Vagina (tissue), 2 donors: ENCODE data around the gene EDC4. TPM values are rescaled to one million over a fixed set of nuclear protein-coding genes. Genes with fewer than 3 reads are reported as not detected.
A peak's percentile ranks its signal among the peaks of the same experiment; 100 is the strongest.

ENCODE experiments used
- DNase-seq, 2 donors: peaks; one replicate each; pipeline ENCODE4 v3.0.0-alpha.2; 2017; ENCODE audit errors: extremely low spot score in 2 of 2
- H3K27ac ChIP-seq: fragments of 200-600 bp; sonication (generic); one replicate; pipeline ENCODE4 v1.5.1; 2019
- H3K27me3 ChIP-seq: fragments of 200-600 bp; sonication (generic); one replicate; pipeline ENCODE4 v1.5.1; 2019
- H3K36me3 ChIP-seq, 2 donors: fragments of 200-600 bp; sonication (generic); one replicate each; pipeline ENCODE4 v1.5.1; 2017 to 2019
- H3K4me1 ChIP-seq: fragments of 200-600 bp; sonication (generic); one replicate; pipeline ENCODE4 v1.5.1; 2019
- H3K4me3 ChIP-seq, 2 donors: fragments of 200-600 bp; sonication (generic); 1 replicate in 1 of 2; 2 replicates in 1 of 2; pipeline ENCODE4 v1.5.1; 2016 to 2019
- H3K9me3 ChIP-seq: fragments of 200-600 bp; sonication (generic); one replicate; pipeline ENCODE4 v1.5.1; 2019
- POLR2A ChIP-seq, 2 donors: fragments of 450-650 bp; IDR thresholded peaks; one replicate each; pipeline ENCODE4 v1.6.1; 2017; ENCODE audit warnings: antibody characterized with exemption in 2 of 2, mild to moderate bottlenecking in 2 of 2, moderate library complexity in 2 of 2
- POLR2AphosphoS5 ChIP-seq, 2 donors: sonication (generic); formaldehyde crosslinking; IDR thresholded peaks; one replicate each; pipeline ENCODE4 v1.9.0; 2017; ENCODE audit warnings: antibody characterized with exemption in 2 of 2, mild to moderate bottlenecking in 2 of 2, low read depth in 1 of 2; ENCODE audit not compliant: insufficient read depth in 1 of 2
- intact Hi-C: fragments of 100-400 bp; cut with DNase I; formaldehyde crosslinking; loops from one replicate; pipeline ENCODE4 v1.15.1; 2023
- total RNA-seq: library from RNA; depleted of rRNA; stranded (reverse); fragments of >200 nt; gene quantifications from one replicate; pipeline ENCODE4 v1.2.3, GENCODE V29; 2016
- TF ChIP-seq, protein P1 (sequence below), 3 experiments: fragments of 450-650 bp in 2 of 3; fragments of 200-600 bp in 1 of 3; sonication (generic) in 1 of 3; IDR thresholded peaks; one replicate each; pipeline ENCODE4 v1.5.1; 2017 to 2019; ENCODE audit warnings: antibody characterized with exemption in 3 of 3, mild to moderate bottlenecking in 2 of 3, moderate library complexity in 2 of 3

Gene EDC4
- total RNA-seq, 1 donor from 2014 or later: 71.9 TPM

DNA sequence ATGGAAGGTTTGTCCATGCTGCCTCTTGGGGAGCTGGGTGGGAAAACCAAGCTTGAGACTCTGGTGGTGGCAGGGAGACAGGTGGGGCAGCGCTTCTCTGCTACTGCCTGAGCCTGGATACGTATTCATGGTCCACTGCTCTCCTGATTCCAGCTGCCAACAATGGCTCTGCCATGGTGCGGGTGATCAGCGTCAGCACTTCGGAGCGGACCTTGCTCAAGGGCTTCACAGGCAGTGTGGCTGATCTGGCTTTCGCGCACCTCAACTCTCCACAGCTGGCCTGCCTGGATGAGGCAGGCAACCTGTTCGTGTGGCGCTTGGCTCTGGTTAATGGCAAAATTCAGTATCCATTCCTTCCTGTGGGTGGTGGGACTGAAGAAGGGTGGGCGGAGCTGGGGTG lies 4.2 kb downstream of the EDC4 start:
- intact Hi-C loops: no loop called here
- H3K36me3 ChIP-seq: peaks cover 4 to 62% of the 10 kb centered on the region in 2 donors
- H3K27me3 ChIP-seq: no peaks in the 10 kb centered on the region

DNA sequence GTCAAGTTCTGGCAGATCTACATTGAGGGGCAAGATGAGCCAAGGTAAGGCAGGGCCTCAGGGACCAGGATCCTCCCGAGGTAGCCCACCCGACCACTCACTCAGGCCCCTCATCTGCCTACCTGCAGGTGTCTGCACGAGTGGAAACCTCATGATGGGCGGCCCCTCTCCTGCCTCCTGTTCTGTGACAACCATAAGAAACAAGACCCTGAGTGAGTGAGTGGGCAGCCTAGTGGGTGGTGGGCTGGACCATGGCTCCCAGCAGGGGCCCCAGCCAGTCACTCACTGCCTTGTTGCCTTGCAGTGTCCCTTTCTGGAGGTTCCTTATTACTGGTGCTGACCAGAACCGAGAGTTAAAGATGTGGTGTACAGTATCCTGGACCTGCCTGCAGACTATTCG lies 5.4 kb downstream of the EDC4 start:
- Histone ChIP-seq H3K27me3 (no peaks in the 10 kb centered on the region), H3K9me3 (no peaks in the 10 kb centered on the region), H3K4me1 (peaks cover 31% of the 10 kb centered on the region), H3K36me3 (peaks cover 4 to 74% of the 10 kb centered on the region in 2 donors), H3K4me3 (no peak overlapping the region), H3K27ac (no peak overlapping the region)
- intact Hi-C loops: no loop called here
- no peak for DNase-seq
- no peak for TF ChIP-seq POLR2A (IDR thresholded peaks at IDR 0.05)
- no peak for TF ChIP-seq POLR2AphosphoS5 (IDR thresholded peaks at IDR 0.05; ENCODE audit: insufficient read depth in 1 of 2, low read depth in 1 of 2)
- TF ChIP-seq, protein P1, sequence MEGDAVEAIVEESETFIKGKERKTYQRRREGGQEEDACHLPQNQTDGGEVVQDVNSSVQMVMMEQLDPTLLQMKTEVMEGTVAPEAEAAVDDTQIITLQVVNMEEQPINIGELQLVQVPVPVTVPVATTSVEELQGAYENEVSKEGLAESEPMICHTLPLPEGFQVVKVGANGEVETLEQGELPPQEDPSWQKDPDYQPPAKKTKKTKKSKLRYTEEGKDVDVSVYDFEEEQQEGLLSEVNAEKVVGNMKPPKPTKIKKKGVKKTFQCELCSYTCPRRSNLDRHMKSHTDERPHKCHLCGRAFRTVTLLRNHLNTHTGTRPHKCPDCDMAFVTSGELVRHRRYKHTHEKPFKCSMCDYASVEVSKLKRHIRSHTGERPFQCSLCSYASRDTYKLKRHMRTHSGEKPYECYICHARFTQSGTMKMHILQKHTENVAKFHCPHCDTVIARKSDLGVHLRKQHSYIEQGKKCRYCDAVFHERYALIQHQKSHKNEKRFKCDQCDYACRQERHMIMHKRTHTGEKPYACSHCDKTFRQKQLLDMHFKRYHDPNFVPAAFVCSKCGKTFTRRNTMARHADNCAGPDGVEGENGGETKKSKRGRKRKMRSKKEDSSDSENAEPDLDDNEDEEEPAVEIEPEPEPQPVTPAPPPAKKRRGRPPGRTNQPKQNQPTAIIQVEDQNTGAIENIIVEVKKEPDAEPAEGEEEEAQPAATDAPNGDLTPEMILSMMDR (IDR thresholded peaks at IDR 0.05): no peak

More for the DNA sequence above, 4.2 kb downstream of the EDC4 start:
- peak in 1 of 2 donors; percentile 93 for DNase-seq
- Histone ChIP-seq H3K4me1 (peaks cover 39% of the 10 kb centered on the region), H3K27ac (no peak overlapping the region), H3K9me3 (no peaks in the 10 kb centered on the region), H3K4me3 (no peak overlapping the region)
- TF ChIP-seq POLR2AphosphoS5 (IDR thresholded peaks at IDR 0.05; ENCODE audit: insufficient read depth in 1 of 2, low read depth in 1 of 2) (no peak), POLR2A (IDR thresholded peaks at IDR 0.05) (no peak)
- TF ChIP-seq, protein P1 (IDR thresholded peaks at IDR 0.05): no peak

DNA sequence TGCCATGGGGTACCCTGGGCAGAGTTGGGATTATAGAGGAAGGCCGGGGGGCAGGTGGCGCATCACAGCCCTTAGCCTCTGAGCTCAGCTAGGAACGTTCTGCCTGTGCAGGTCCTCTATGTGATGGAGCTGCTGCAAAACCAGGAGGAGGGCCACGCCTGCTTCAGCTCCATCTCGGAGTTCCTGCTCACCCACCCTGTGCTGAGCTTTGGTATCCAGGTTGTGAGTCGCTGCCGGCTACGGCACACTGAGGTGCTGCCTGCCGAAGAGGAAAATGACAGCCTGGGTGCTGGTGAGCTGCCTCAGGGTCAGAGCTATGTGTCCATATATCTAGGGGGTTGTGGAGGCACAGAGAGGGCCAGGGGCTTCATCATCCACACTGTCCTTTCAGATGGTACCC lies 6.0 kb downstream of the EDC4 start:
- H3K36me3 ChIP-seq: peaks cover 4 to 80% of the 10 kb centered on the region in 2 donors
- no peak for DNase-seq
- H3K9me3 ChIP-seq: no peaks in the 10 kb centered on the region
- H3K4me3 ChIP-seq: no peak overlapping the region
- no peak overlapping the region for H3K27ac ChIP-seq
- TF ChIP-seq POLR2A (IDR thresholded peaks at IDR 0.05) (no peak), POLR2AphosphoS5 (IDR thresholded peaks at IDR 0.05; ENCODE audit: insufficient read depth in 1 of 2, low read depth in 1 of 2) (no peak)
- TF ChIP-seq, protein P1 (IDR thresholded peaks at IDR 0.05): no peak
- intact Hi-C loops: no loop called here
- H3K4me1 ChIP-seq: peaks cover 26% of the 10 kb centered on the region
- H3K27me3 ChIP-seq: no peaks in the 10 kb centered on the region

DNA sequence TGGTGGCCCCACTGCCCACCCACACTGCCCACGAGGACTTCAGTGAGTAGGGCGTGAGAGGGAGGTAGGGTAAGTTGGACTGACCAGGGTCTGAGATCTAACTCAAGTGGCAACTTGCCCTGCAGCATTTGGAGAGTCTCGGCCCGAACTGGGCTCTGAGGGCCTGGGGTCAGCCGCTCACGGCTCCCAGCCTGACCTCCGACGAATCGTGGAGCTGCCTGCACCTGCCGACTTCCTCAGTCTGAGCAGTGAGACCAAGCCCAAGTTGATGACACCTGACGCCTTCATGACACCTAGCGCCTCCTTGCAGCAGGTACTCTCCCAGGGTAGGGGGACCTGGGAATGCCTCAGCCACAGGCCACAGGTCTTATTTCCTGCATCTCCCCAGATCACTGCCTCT lies 6.6 kb downstream of the EDC4 start:
- peaks cover 4 to 80% of the 10 kb centered on the region in 2 donors for H3K36me3 ChIP-seq

DNA sequence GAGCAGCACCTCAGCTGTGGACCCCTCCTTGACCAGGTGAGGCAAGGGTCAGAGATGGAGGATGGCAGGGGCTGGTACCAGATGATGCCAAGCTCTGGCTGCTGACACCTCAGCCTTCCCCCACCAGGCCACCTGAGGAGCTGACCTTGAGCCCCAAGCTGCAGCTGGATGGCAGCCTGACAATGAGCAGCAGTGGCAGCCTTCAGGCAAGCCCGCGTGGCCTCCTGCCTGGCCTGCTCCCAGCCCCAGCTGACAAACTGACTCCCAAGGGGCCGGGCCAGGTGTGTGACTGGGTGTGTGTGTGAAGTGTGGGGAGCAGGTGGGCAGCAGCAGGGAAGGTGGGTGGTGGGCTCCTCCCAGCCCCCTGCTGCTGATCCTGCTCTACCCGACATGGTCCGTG lies 7.1 kb downstream of the EDC4 start:
- peaks cover 25% of the 10 kb centered on the region for H3K4me1 ChIP-seq
- no peaks in the 10 kb centered on the region for H3K27me3 ChIP-seq
- TF ChIP-seq POLR2A (IDR thresholded peaks at IDR 0.05) (no peak), POLR2AphosphoS5 (IDR thresholded peaks at IDR 0.05; ENCODE audit: insufficient read depth in 1 of 2, low read depth in 1 of 2) (no peak)
- TF ChIP-seq, protein P1 (IDR thresholded peaks at IDR 0.05): no peak

More for the DNA sequence above, 6.6 kb downstream of the EDC4 start:
- no peak for DNase-seq
- Histone ChIP-seq H3K4me1 (peaks cover 26% of the 10 kb centered on the region), H3K4me3 (no peak overlapping the region), H3K27me3 (no peaks in the 10 kb centered on the region), H3K9me3 (no peaks in the 10 kb centered on the region), H3K27ac (no peak overlapping the region)
- TF ChIP-seq POLR2AphosphoS5 (IDR thresholded peaks at IDR 0.05; ENCODE audit: insufficient read depth in 1 of 2, low read depth in 1 of 2): no peak
- TF ChIP-seq, protein P1 (IDR thresholded peaks at IDR 0.05): no peak
- intact Hi-C loops: no loop called here

More for the DNA sequence above, 7.1 kb downstream of the EDC4 start:
- Histone ChIP-seq H3K4me3 (no peak overlapping the region), H3K9me3 (no peaks in the 10 kb centered on the region), H3K36me3 (peaks cover 4 to 80% of the 10 kb centered on the region in 2 donors), H3K27ac (no peak overlapping the region)
- intact Hi-C loops: loop anchor here (5.0 kb wide), 1 partner anchor 47 kb away; no protein-coding TSS in a partner anchor
- no peak for DNase-seq
